NCI-H2227 treated with DMSO at 0.1 percent for 48 hours (cell line): Measurements from ENCODE around the gene CHRM2.

Source experiments
- DNase-seq: peaks from one replicate; lab custom pipeline; 2025; lab: John Stamatoyannopoulos, UW

Gene CHRM2

DNA sequence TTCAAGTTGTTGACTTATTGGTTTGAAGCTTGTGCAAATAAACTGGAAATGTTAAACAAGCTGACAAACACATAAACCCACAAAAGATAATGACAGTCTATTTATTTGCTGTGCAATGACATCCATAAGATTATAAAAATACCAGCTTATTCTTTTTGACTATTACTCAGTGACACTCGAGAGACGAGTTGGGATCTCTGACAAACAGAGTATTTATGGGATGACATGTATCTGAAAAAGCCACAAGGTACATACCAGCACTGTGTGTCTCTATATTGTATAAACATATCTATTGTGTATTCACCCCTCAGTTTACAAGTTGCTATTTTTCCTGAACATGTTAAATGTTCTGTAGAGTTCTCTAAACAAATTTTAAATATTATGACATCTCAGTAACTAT is 88.9 kb downstream of the CHRM2 start:
- no peak for DNase-seq

DNA sequence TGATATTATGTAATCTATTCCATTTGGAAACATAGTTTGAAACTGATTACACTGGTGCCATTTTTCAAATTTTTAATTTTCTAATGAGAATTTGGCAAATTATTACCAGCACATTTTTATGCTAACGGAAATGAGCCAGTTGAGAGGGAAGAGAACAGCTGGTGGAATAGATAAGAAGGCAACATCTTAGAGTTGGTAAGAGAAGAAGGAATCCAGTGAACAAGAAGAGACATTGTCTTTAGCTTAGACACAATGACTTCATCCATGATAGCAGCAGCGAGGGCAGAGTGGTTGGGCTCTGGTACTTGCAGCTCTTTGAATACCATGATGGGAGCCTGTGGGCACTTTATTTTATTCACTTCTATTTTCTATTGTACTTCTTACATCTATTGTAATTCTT is 89.6 kb downstream of the CHRM2 start:
- DNase-seq = no peak

DNA sequence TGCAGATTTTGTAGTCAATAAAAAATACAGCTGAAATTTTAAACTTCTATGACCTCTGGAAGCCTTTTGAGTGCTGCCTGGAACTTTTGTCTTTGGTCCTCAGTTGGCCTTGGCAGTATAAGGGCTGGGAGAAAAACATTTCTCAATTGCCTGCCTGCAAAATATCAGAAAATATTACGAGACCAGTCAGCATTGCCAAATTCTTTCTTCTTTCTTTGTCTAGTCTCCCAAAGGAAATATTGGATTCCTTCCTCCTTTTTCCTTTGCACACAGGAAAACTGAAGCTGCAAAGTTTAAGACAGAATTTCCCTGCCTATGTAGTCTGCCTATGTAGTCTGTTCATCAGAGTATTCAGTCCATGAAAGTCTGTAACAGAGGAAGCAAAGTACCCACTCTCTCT is 95.9 kb downstream of the CHRM2 start:
- DNase-seq = no peak

DNA sequence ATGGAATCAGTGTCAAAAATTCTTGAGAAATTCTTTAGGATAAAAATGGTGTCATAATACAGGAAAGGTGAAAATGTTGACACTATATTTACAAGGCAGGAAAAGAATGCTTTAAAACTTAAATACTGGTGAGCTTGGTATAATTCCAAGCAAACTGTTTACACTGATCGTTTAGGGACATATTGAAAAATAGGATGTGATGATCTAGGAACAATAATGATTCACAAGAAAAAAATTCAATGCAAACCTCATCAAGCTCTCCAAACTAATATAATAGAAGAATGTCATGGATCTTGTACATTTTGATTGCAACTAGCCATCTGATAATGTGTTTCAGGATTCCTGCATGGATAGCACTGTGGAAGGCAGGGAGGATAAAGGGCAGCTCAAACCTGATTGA is 98.4 kb downstream of the CHRM2 start:
- DNase-seq = no peak

DNA sequence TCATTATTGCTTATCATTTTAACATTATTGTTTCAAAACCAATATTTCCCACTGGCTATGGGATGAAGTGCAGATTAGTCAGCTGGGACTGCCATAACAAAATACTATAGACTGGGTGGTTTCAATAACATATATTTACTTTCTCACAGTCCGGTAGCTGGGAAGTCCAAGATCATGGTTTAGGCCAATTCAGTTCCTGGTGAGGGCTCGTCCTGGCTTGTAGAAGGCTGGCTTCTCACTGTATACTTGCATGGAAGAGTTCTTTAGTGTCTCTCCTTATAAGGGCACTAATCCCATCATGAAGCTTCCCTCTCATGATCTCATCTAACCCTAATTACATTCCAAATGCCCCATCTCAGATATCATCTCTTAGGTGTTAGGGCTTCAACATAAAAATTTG is 101.3 kb downstream of the CHRM2 start:
- DNase-seq = no peak

DNA sequence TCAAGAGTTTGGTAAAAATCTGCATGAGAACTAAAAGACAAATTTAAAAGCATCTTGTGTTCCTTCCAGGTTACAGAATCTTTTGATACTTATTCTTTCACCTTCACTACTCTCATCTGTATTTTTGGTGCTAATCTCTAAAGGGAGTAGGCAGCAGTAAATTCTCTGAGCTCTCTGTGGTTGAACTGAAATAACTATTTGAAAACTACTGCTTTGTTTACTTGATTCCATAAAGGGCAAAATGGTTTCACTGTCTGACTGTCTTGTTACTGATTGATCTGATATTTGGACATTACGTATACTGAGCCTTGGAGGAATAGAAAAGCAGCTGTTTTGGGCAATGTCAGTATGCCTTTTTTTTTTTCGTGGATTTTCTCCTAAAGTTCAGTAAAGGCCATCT is 103.3 kb downstream of the CHRM2 start:
- DNase-seq = no peak

DNA sequence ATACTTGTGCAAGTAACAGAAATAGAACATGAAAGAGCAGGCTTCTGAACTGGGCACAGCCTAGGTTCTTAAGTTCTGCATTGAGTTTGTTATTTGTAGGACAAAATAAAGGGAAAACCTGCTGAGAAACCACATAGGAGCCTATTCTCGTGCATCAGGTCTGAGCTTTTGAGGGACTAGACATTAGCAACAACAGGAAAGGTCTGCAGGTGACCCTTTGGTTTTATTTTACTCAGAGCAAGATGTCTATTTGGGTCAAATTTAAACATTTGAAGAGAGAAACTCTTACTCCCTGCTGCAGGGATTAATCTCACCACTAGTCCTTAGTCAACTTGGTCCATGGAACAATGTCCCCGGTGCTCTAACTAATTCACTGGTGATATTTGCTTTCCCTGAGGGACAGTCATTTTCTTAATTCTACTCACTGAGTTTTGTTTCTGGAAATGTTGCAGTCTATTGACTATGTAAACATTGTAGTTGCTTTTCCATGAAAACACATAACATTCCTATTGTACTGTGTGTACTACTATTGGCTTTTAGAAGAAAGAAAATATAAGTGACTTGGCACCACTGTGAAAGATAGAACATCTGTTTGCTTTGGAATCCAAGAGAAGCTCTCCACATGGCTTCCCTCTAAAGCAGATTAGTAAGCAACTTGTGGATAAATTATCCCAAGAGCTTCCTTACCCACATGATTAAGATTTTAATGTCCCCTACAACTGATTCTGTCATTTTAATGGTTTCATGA is 108.2 kb downstream of the CHRM2 start:
- no peak for DNase-seq

DNA sequence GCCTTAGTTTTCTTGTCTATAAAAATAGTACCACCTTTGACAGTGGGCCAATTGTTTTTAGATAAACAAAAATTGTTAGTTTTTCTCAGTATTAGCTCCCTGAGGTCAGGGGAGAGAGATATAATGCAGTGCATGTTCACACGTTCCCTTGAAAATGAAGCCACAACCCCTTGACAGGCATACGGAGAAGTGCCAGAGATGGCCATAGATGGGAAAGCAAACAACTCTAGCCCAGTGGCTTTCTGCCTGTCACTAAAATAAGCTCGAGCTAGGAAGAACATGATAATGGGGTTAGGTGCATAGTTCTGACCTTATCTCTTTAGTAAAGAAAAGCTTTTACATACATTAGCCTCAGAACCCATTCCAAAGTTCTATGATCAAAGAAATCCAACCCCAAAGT is 124.9 kb downstream of the CHRM2 start:
- DNase-seq = no peak

DNA sequence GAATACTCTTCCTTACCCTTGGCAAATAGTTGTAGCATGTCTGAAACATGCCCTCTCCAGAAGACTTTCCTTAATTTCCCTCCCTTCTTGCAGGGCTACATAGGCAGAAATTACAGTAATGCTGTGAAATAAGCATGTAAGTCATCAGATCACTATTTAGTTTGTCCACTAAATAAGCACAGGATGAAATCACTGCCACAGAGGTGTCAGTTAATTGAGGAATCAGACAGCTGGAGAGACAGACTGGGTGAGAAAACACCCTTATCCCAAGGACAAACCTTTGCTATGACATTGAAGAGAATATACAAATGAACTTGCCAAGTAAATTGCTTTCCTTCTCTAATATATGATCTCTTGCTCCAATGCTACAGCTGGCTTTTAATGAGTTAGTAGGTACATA is 129.3 kb downstream of the CHRM2 start:
- DNase-seq = no peak

DNA sequence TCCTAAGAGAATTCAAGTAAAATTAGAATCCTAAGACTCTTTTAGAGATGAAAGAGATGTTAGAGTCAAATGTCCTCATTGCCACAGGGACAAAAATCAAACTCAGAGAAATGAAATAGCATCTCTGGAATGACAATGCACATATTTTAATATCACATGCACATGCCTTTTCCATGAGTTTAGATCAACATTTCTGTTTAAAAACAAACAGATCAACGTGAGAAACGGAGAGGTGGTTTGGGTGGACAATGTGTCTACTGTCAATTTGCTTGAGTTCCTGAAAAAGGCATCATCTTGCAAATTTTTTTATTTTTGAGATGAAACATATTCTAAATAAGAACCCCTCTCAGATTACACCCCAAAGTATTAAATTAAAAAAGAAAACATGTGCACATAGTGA is 130.0 kb downstream of the CHRM2 start:
- no peak for DNase-seq

DNA sequence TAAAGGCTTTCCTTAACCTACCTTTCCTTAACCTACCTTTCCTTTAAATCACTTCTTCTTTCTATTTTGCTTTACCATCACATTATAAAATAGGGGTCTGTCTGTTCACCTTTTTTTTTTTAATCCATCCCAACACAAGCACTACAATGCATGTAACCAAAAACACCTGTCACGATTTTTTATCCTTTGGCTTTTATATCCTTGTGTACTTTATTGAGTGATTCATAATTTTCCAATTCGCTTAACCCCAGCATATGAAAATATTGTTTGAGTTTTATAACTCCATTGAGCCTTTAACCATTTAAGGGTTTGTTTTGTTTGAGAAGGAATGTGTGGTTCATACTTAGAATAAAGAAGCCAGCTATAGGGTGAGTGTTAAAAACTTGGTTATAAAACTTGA is 132.2 kb downstream of the CHRM2 start:
- no peak for DNase-seq

DNA sequence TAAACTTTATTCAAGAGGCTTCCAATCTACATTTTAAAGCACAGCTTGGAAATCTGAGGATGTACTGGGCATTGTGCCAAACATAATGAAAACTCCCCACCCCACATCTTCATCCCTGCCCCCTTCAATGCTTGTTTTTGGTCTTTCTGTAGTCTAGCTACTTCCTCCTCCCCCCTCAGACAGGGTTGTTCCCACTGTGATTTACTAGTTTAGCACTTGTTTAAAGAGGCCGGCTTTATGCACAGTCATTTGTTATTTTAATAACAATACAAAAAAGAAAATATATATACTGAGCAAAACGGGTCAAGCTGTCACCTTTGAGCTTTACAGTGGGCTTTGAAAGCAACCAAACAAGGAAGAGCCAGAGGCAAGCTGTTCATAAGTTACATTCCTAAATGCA is 132.6 kb downstream of the CHRM2 start:
- no peak for DNase-seq

DNA sequence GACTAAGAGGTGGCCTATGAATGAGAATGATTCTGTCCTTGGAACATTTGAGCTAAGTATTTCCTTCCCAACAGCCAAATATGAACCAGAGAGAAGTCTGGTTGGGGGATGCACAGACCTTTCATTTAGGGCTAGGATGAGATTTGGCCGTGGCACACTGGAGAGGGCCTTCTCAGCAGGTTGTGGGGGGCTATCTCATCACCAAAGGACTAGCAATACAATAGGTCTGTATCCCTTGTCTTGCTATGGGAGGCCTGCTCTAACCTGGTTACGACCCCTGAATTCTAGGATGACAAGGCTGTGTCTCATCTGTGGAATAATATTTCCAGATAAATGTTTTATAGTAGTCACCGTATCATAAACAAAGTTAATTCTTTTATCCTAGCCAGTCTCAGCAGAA is 133.0 kb downstream of the CHRM2 start:
- DNase-seq = no peak

DNA sequence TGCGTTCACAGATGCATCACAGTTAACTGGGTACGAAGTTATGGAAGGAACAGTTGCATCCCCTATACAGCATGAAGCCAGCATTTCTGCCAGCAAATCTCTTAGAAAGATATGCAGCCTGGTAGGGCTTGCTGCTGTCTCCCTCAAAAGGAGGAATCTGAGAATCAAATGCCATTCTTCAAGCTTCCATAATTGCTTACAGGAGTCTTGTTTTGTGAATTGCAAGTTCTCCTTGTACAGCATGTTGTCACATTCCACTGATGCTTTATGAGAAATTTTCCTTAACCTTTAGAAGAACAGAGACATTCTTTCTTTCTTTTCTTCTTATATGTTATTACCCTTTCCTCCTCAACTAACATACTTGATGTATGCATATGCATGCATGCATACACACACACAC is 134.6 kb downstream of the CHRM2 start:
- no peak for DNase-seq

DNA sequence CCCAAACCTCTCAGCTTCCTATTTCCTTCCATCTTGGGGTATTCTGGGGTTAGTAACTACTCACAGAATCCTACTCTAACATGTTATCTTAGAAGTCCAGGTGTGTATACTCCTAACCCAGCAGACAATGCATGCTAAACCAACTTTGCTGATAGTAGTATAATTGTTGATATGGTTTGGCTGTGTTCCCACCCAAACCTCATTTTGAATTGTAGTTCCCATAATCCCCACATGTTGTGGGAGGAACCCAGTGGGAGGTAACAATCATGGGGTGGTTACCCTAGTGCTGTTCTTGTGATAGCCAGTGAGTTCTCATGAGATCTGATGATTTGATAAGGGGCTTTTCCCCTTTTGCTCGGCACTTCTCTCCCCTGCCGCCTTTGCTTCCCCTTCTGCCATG is 135.1 kb downstream of the CHRM2 start:
- DNase-seq = no peak

DNA sequence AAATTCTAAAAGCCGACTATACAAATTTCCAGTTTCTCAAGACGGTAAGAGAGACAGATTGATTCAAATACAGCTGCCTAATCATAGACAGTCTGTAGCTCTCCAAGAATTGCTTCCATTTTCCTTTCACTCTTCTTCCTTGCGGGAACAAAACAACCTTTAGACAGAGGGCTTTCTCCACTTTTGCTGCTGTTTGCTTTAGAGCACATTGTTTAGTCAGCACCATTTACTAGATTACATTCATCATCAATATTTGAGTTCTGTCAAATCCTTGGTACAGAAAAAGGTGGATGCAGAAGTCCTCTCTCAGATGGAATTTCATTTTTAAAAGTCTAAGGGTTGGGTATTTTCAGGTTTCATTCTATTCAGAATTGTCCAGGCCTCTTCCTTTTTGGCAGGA is 137.4 kb downstream of the CHRM2 start:
- no peak for DNase-seq

DNA sequence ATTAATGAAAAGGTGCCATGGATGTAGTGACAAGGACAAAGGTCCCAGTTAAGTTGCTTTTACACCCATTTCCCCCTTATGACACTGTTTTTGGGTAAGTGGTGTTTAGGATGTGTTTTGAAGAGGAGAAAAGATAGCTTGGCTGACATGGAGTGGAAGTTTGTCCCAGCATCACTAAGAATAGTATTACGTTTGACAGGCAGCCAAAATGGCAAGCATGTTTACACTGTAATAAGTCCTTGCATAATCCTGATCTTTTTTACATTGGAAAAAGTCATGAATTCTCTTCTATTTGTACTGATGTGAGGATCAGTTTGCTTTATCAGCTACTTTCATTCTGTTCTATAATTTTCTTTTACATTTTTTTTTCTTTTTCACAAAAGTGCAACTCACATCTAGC is 137.8 kb downstream of the CHRM2 start:
- DNase-seq = no peak

DNA sequence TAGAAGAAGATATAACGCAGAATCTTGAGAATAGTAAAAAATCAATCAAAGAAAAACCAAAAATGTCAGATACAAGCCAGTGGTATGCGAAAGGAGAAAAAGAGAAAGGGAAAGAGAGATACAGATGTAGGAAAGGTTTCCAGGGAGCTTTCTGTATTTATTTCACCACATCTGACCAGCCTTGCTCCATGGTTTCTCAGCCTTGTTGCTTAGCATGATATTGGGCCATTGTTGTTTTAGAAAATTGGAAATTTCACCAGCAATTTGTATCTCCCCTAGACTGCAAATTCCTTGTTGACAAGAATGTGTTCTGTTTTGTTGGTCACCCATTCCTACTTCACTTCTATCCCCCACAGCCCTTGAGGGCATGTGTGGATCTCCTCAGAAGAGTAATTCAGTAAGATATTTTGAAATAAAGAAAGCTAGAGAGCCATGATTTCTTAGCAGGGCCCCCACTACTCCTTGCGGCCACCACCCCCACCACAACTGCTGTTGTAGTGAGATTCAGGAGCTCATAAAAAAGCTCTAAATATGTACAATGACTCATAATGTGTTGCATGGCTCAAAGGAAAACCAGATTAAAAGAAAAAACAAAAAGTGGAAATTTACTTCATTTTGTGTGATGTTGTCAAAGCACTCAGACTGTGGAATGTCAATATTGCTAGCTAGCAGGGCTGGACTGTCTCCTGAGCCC is 138.7 kb downstream of the CHRM2 start:
- no peak for DNase-seq

DNA sequence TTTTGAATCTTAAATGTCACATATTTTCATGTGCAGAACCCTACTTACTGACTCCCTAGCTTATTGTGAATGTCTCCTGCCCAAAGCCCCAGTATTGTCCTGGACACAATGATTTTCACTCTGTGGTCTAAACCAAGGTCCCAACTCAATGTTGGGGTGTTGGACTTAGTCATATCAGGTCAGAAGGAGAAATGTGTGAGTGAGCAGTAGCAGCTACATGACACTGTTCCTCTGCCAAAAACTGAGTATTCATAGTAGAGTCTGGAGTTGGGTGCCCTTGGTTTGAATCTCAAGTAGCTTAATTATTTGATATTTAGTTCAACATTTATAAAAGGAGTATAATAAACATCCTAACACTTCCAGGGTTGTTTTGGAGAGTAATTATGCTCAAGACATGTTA is 141.0 kb downstream of the CHRM2 start:
- DNase-seq = no peak

DNA sequence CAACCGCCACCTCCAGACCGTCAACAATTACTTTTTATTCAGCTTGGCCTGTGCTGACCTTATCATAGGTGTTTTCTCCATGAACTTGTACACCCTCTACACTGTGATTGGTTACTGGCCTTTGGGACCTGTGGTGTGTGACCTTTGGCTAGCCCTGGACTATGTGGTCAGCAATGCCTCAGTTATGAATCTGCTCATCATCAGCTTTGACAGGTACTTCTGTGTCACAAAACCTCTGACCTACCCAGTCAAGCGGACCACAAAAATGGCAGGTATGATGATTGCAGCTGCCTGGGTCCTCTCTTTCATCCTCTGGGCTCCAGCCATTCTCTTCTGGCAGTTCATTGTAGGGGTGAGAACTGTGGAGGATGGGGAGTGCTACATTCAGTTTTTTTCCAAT is 146.6 kb downstream of the CHRM2 start:
- DNase-seq = no peak

DNA sequence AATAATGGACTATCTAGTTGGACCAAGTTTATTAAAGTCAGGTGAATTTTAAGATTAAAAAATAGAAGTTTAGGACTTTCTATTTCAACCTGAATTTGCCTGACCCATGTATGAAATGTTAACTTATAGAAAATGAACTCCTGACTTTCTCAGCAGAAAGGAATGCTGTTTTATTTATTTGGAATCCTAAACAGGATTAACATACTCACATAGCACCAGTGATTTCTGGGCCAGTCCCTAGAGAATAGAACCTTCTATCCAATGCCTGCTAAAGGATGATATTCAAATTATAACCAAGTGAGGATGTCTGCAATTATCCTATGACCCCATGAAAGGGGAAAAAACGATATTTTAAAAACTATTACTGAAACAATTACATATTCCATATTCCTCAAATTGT is 148.8 kb downstream of the CHRM2 start:
- no peak for DNase-seq

DNA sequence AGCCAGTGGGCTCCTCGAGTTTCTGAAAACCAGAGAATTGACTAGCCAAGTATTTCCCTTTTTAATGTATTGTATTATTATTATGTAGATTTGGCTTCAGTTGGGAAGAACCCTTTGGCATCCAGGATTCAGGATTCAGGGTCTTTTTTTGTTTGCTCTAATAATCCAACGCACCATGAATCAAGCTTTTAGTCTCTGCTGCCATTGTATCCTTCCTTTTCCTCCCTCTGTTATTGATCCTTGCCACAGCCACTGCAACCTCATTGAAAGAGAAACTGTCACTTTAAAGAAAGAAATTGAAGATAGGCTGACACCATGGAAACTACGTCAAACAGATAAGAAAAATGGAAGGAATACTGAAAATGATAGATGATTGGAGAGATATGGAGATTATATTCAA is 150.0 kb downstream of the CHRM2 start:
- DNase-seq = no peak

DNA sequence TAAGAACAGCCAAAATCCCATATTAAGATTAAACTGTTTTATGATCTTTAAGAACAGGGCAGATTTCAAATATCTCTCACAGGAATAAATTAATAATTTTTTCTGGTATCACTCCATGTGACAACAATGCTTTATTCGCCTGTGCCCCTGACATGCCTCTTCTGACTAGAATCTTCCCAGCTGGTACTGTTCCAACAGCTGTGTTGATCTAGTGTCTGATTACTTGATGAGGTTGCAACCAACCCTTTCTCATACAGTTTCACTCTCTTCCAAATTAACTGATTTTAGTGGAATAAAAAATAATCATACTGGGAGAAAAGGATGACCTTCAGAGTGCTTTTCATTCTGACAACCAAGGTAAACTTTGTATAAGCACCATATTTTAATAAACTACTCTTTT is 151.9 kb downstream of the CHRM2 start:
- DNase-seq = no peak
